Measurements from ENCODE around the gene CNOT9. TPM values are rescaled to one million over a fixed set of nuclear protein-coding genes. Genes with fewer than 3 reads are reported as not detected.

Gene CNOT9
- total RNA-seq, 4 donors from 2014 or later: 14.6 to 36.7 (median 31.3) TPM

DNA sequence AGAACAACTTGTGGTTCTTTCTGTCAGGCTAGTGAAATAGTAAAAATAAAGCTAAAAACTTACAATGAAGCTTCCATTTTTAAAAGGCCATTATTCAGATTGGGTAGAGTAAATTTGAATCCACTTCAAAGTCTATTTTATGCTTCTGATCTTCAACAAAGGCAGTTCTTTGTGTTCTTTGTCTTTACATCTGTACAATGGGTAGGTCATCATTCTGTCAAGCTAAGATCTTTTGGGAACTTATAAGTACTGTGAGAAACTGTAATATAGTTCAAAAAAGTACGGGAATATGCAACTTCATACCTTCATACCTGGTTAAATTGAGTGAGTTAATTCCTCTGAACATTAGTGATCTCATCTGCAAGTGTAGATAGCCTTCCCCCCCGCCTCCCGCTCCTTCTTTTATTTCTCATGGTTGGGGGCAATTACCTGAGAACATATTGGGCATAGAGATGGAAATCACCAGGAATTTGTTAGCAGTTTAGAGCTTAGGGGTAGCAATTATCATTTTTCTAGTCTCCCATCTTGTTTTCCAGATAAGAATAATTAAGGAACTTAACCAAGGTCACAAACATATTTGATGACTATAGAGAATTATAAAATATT is 9.7 kb downstream of the CNOT9 start:
- Histone ChIP-seq H3K27ac (no peak overlapping the region), H3K36me3 (peaks cover 0 to 23% (median 6%) of the 10 kb centered on the region in 4 donors), H3K4me3 (no peak overlapping the region), H3K9me3 (no peaks in the 10 kb centered on the region), H3K27me3 (no peaks in the 10 kb centered on the region), H3K4me1 (peaks cover 0 to 4% (median 0%) of the 10 kb centered on the region in 4 donors)
- in situ Hi-C loops (cut with MboI; ENCODE audit: low pct_ligation_motif_present in 1 of 4, low pct_unique_long_range_greater_than_20kb in 1 of 4, low sequenced_read_pairs in 3 of 4) (no loop called here), intact Hi-C loops (cut with DNase I; ENCODE audit: low total_unique reads) (no loop called here)
- 92 to 95% methylated on average over 3 of the region's 3 CpGs for WGBS, 2 donors (ENCODE audit: low coverage in 1 of 2)
- no peak for DNase-seq
- no peak for TF ChIP-seq POLR2A (IDR thresholded peaks at IDR 0.05)
- TF ChIP-seq, protein P1, sequence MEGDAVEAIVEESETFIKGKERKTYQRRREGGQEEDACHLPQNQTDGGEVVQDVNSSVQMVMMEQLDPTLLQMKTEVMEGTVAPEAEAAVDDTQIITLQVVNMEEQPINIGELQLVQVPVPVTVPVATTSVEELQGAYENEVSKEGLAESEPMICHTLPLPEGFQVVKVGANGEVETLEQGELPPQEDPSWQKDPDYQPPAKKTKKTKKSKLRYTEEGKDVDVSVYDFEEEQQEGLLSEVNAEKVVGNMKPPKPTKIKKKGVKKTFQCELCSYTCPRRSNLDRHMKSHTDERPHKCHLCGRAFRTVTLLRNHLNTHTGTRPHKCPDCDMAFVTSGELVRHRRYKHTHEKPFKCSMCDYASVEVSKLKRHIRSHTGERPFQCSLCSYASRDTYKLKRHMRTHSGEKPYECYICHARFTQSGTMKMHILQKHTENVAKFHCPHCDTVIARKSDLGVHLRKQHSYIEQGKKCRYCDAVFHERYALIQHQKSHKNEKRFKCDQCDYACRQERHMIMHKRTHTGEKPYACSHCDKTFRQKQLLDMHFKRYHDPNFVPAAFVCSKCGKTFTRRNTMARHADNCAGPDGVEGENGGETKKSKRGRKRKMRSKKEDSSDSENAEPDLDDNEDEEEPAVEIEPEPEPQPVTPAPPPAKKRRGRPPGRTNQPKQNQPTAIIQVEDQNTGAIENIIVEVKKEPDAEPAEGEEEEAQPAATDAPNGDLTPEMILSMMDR (IDR thresholded peaks at IDR 0.05): no peak
- no peak for TF ChIP-seq POLR2AphosphoS5 (IDR thresholded peaks at IDR 0.05)
- TF ChIP-seq EP300 (IDR thresholded peaks at IDR 0.05; ENCODE audit: low read depth): no peak

DNA sequence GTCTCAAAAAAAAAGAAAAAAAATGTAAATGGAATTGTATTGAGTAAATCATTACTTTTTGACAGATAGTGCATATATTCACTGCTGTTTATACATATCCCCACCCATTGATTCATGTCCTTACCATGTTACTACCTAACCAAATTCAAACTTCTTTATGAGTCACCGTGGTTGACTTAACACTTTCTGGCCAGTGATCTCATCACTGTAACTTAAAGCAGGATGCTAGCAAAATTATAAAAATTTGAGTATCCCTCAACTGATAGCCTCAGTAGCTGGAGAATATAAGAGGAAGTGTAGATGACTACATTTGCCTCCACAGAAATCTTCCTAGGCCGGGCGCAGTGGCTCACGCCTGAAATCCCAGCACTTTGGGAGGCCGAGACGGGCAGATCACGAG is 13.4 kb downstream of the CNOT9 start:
- WGBS, 2 donors (ENCODE audit: low coverage in 1 of 2): 83 to 89% methylated on average over 1 to 7 of the region's 7 CpGs
- H3K9me3 ChIP-seq: no peaks in the 10 kb centered on the region
- no peak for DNase-seq
- H3K36me3 ChIP-seq: peaks cover 0 to 47% (median 20%) of the 10 kb centered on the region in 4 donors
- H3K4me3 ChIP-seq: no peak overlapping the region
- in situ Hi-C loops (cut with MboI; ENCODE audit: low pct_ligation_motif_present in 1 of 4, low pct_unique_long_range_greater_than_20kb in 1 of 4, low sequenced_read_pairs in 3 of 4): no loop called here
- H3K27ac ChIP-seq: no peak overlapping the region
- H3K27me3 ChIP-seq: no peaks in the 10 kb centered on the region
- TF ChIP-seq EP300 (IDR thresholded peaks at IDR 0.05; ENCODE audit: low read depth): no peak
- no peak for TF ChIP-seq POLR2AphosphoS5 (IDR thresholded peaks at IDR 0.05)
- TF ChIP-seq POLR2A (IDR thresholded peaks at IDR 0.05): no peak
- TF ChIP-seq, protein P1 (IDR thresholded peaks at IDR 0.05): no peak
- peaks cover 0 to 4% (median 0%) of the 10 kb centered on the region in 4 donors for H3K4me1 ChIP-seq
- intact Hi-C loops (cut with DNase I; ENCODE audit: low total_unique reads): no loop called here

DNA sequence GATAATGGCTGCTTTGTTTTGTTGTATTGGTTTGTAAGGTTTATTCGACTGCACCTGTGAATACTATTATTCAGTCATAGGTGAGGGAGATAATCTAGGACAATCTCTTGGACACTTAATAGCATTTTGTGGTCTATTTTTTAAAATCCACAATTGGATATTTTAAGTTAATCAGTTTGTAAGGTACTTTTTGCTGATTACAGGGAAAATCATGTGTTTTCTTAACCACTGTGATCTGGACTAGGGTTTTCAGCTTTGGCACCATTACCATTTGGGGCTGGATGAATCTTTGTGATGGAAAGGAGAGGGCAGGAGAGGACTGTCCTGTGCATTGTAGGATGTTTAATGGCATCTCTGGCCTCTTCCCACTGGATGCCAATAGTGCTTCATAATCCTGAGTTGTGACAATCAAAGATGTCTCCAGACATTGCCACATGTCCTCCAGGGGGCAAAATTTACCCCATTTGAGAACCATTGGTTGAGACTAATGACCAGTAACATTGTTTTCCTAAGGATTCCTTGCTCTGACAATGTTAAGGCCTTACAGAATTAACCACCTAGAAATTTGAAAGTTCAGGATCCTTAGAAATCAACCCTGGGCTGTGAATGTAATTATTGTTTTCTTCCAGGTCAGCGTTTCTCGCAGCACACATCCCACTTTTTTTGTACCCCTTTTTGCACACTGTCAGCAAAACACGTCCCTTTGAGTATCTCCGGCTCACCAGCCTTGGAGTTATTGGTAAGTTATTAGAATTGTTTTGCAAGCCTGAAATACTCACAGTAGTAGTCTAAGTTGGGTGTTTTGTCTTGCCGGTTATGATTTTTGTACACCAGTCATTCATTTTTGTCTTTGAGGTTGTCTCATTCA is 15.6 kb downstream of the CNOT9 start:
- H3K27ac ChIP-seq: no peak overlapping the region
- DNase-seq: no peak
- H3K9me3 ChIP-seq: no peaks in the 10 kb centered on the region
- TF ChIP-seq EP300 (IDR thresholded peaks at IDR 0.05; ENCODE audit: low read depth): no peak
- TF ChIP-seq, protein P1 (IDR thresholded peaks at IDR 0.05): no peak
- TF ChIP-seq POLR2A (IDR thresholded peaks at IDR 0.05): no peak
- H3K27me3 ChIP-seq: no peaks in the 10 kb centered on the region
- no peak overlapping the region for H3K4me3 ChIP-seq
- in situ Hi-C loops (cut with MboI; ENCODE audit: low pct_ligation_motif_present in 1 of 4, low pct_unique_long_range_greater_than_20kb in 1 of 4, low sequenced_read_pairs in 3 of 4) (no loop called here), intact Hi-C loops (cut with DNase I; ENCODE audit: low total_unique reads) (no loop called here)
- peaks cover 0 to 64% (median 28%) of the 10 kb centered on the region in 4 donors for H3K36me3 ChIP-seq
- 90 to 94% methylated on average over 5 to 6 of the region's 6 CpGs for WGBS, 2 donors (ENCODE audit: low coverage in 1 of 2)
- no peaks in the 10 kb centered on the region for H3K4me1 ChIP-seq

DNA sequence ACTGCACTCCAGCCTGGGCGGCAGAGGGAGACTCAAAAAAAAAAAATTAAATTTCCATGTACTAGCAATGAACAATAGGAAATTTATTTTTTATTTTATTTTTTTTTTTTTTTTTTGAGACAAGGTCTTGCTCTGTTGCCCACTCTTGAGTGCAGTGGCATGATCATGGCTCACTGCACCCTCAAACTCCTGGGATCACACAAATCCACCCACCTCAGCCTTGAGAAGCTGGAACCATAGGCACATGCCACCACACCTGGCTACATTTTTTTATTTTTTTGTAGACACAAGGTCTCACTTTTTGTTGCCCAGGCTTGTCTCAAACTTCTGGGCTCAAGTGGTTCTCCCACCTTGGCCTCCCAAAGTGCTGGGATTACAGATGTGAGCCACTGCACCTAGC is 16.9 kb downstream of the CNOT9 start:
- no peaks in the 10 kb centered on the region for H3K9me3 ChIP-seq
- H3K36me3 ChIP-seq: peaks cover 0 to 77% (median 35%) of the 10 kb centered on the region in 4 donors
- WGBS, 2 donors (ENCODE audit: low coverage in 1 of 2): 100% methylated on average over 1 of the region's 1 CpG
- no peaks in the 10 kb centered on the region for H3K27me3 ChIP-seq
- no peak for TF ChIP-seq POLR2AphosphoS5 (IDR thresholded peaks at IDR 0.05)
- TF ChIP-seq EP300 (IDR thresholded peaks at IDR 0.05; ENCODE audit: low read depth): no peak
- no peak for TF ChIP-seq POLR2A (IDR thresholded peaks at IDR 0.05)
- TF ChIP-seq, protein P1 (IDR thresholded peaks at IDR 0.05): no peak
- DNase-seq: no peak
- H3K4me1 ChIP-seq: no peaks in the 10 kb centered on the region
- H3K4me3 ChIP-seq: no peak overlapping the region
- intact Hi-C loops (cut with DNase I; ENCODE audit: low total_unique reads) (no loop called here), in situ Hi-C loops (cut with MboI; ENCODE audit: low pct_ligation_motif_present in 1 of 4, low pct_unique_long_range_greater_than_20kb in 1 of 4, low sequenced_read_pairs in 3 of 4) (no loop called here)
- H3K27ac ChIP-seq: no peak overlapping the region

All from transverse colon (tissue), 4 donors.